GM12891 (cell line): ENCODE results near the gene PTGES3.

Experiments
- POLR2A ChIP-seq: IDR thresholded peaks from 2 replicates; pipeline ENCODE4 v1.6.1; 2011; ENCODE audit warnings: low read depth, low read length, control low read depth
- TAF1 ChIP-seq: IDR thresholded peaks from 2 replicates; pipeline ENCODE4 v1.6.1; 2011; ENCODE audit warnings: low read depth, low read length, control low read depth

GRCh38 chr12:56716933-56717880 lies 29.1 kb upstream of the PTGES3 start:
- TF ChIP-seq POLR2A (no peak; the same call in 1 of the 2 replicates), TAF1 (no peak)
